HL-60 (cell line): ENCODE data around the gene CEP170.
A peak's percentile ranks its signal among the peaks of the same experiment; 100 is the strongest.

ENCODE experiments used
- DNase-seq, 2 experiments: peaks; one replicate each; pipeline ENCODE4 v3.0.0-alpha.2; 2010 to 2020; ENCODE audit warnings: low read depth in 1 of 2, low spot score in 1 of 2
- H3K27ac ChIP-seq: fragments of 250-450 bp; sonication (Bioruptor Pico); replicated peaks from 2 replicates; pipeline ENCODE4 v1.5.1; 2020; ENCODE audit warnings: mild to moderate bottlenecking, moderate library complexity
- H3K27me3 ChIP-seq: fragments of 250-450 bp; sonication (Bioruptor Pico); 2 replicates; pipeline ENCODE4 v1.5.1; 2021; ENCODE audit warnings: mild to moderate bottlenecking, moderate library complexity; ENCODE audit not compliant: insufficient read depth, poor library complexity, severe bottlenecking
- H3K4me3 ChIP-seq: replicated peaks from 2 replicates; pipeline ENCODE4 v1.5.1; 2011; ENCODE audit warnings: mild to moderate bottlenecking, control low read depth, low read length; ENCODE audit not compliant: insufficient read depth
- GABPA ChIP-seq: IDR thresholded peaks from 2 replicates; pipeline ENCODE4 v1.6.1; 2012; ENCODE audit warnings: low read depth
- POLR2AphosphoS5 ChIP-seq: IDR thresholded peaks from 2 replicates; pipeline ENCODE4 v1.6.1; 2012; ENCODE audit warnings: low read depth
- SPI1 ChIP-seq: IDR thresholded peaks from 2 replicates; pipeline ENCODE4 v1.6.1; 2012; ENCODE audit warnings: low read depth, mild to moderate bottlenecking, borderline replicate concordance
- TF ChIP-seq, protein P1 (sequence below): IDR thresholded peaks from one replicate; pipeline ENCODE4 v1.5.1; 2011; ENCODE audit warnings: low read length, control low read depth, inconsistent platforms; ENCODE audit not compliant: insufficient read depth
- TF ChIP-seq, protein P2 (sequence below): IDR thresholded peaks from 2 replicates; pipeline ENCODE4 v1.6.1; 2012; ENCODE audit warnings: low read depth; ENCODE audit not compliant: insufficient replicate concordance

Gene CEP170

DNA sequence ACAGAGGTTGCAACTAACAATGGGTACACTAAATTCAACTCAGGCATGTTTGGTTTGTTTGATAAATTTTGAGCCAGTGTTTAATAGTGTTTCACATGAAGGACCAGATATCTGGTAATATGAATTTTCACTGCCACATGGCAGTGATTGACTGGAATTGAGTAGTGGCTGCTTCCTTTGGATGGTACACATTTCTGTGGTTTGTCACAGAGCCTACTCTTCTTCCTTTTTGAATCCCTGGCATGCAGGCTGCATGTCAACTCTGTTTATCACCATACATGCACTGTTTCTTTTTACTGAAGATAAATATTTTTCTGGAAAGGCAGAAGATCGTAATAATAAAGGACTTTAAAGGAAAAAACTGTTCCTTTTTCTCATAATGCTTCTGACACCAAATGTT is 36.2 kb upstream of the CEP170 start:
- TF ChIP-seq, protein P1, sequence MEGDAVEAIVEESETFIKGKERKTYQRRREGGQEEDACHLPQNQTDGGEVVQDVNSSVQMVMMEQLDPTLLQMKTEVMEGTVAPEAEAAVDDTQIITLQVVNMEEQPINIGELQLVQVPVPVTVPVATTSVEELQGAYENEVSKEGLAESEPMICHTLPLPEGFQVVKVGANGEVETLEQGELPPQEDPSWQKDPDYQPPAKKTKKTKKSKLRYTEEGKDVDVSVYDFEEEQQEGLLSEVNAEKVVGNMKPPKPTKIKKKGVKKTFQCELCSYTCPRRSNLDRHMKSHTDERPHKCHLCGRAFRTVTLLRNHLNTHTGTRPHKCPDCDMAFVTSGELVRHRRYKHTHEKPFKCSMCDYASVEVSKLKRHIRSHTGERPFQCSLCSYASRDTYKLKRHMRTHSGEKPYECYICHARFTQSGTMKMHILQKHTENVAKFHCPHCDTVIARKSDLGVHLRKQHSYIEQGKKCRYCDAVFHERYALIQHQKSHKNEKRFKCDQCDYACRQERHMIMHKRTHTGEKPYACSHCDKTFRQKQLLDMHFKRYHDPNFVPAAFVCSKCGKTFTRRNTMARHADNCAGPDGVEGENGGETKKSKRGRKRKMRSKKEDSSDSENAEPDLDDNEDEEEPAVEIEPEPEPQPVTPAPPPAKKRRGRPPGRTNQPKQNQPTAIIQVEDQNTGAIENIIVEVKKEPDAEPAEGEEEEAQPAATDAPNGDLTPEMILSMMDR: no peak
- TF ChIP-seq GABPA (no peak), SPI1 (no peak), POLR2AphosphoS5 (no peak)
- TF ChIP-seq, protein P2, sequence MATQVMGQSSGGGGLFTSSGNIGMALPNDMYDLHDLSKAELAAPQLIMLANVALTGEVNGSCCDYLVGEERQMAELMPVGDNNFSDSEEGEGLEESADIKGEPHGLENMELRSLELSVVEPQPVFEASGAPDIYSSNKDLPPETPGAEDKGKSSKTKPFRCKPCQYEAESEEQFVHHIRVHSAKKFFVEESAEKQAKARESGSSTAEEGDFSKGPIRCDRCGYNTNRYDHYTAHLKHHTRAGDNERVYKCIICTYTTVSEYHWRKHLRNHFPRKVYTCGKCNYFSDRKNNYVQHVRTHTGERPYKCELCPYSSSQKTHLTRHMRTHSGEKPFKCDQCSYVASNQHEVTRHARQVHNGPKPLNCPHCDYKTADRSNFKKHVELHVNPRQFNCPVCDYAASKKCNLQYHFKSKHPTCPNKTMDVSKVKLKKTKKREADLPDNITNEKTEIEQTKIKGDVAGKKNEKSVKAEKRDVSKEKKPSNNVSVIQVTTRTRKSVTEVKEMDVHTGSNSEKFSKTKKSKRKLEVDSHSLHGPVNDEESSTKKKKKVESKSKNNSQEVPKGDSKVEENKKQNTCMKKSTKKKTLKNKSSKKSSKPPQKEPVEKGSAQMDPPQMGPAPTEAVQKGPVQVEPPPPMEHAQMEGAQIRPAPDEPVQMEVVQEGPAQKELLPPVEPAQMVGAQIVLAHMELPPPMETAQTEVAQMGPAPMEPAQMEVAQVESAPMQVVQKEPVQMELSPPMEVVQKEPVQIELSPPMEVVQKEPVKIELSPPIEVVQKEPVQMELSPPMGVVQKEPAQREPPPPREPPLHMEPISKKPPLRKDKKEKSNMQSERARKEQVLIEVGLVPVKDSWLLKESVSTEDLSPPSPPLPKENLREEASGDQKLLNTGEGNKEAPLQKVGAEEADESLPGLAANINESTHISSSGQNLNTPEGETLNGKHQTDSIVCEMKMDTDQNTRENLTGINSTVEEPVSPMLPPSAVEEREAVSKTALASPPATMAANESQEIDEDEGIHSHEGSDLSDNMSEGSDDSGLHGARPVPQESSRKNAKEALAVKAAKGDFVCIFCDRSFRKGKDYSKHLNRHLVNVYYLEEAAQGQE: no peak
- Histone ChIP-seq H3K27me3 (no peaks in the 10 kb centered on the region), H3K27ac (no peak overlapping the region), H3K4me3 (no peak overlapping the region)
- no peak for DNase-seq

DNA sequence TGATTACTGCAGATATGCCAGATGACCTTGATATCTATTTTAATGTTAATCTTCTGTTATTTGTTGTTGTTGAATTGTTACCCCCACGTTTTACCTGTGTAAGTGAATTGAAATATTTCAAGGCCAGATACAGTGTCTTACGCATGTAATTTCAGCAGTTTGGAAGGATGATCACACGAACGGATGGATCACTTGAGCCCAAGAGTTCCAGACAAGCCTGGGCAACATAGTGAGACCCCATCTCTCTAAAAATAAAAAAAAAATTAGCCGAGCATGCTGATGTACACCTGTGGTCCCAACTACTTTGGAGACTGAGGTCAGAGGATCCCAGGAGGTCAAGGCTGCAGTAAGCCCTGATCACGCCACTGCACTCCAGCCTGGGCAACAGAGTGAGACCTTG is 33.0 kb upstream of the CEP170 start:
- Histone ChIP-seq H3K27ac (peak overlapping the region; percentile 80), H3K27me3 (no peaks in the 10 kb centered on the region), H3K4me3 (no peak overlapping the region)
- no peak for TF ChIP-seq POLR2AphosphoS5
- TF ChIP-seq, protein P2: no peak
- TF ChIP-seq SPI1: no peak
- TF ChIP-seq, protein P1: no peak
- no peak for TF ChIP-seq GABPA
- DNase-seq: no peak

DNA sequence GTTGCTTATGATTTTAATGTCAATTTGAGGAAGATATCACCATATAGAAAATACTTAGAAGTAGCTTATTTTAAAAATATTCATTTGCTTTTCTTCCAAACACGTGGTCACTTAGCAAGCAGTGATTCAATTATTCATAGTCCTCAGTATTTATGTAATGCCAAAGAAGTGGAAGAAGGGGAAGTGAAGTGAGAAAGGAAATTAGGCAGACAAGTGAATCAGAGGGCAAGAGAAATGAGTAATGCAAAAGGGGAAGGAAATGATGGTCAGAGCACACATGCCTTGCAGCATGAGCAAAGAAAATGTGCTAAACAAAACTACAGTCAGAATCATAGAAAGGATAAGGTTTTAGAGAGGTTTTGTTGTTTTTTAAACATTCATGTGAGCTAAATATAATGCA is 32.6 kb upstream of the CEP170 start:
- peak; percentile 71 to 85 for DNase-seq
- H3K27me3 ChIP-seq: no peaks in the 10 kb centered on the region
- peak; percentile 63; the same call in 1 of the 2 replicates for TF ChIP-seq POLR2AphosphoS5
- TF ChIP-seq SPI1: peak; percentile 98
- TF ChIP-seq, protein P1: no peak
- peak overlapping the region; percentile 80 for H3K27ac ChIP-seq
- H3K4me3 ChIP-seq: no peak overlapping the region

DNA sequence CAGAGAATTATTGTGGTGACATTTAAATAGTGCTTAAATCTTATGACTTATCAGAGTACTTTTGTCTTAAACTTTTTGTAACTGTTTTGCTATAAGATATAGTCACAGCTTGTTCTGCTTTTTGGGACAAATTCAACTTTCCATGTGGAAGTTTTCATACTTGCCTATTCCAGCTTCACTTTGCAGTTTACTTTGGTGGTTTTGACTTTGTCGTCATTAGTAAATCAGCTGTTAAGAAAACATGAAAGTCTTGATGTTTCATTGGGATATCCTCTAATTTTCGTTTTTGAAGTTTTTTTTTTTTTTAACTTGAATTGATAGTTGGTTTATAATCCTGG is 32.0 kb upstream of the CEP170 start:
- DNase-seq: no peak
- TF ChIP-seq, protein P2: no peak
- TF ChIP-seq POLR2AphosphoS5: no peak
- TF ChIP-seq SPI1: no peak
- TF ChIP-seq, protein P1: no peak
- no peak for TF ChIP-seq GABPA
- Histone ChIP-seq H3K27ac (peak overlapping the region; percentile 80), H3K4me3 (no peak overlapping the region), H3K27me3 (no peaks in the 10 kb centered on the region)
